Endothelial cell (in vitro differentiated cells): ENCODE measurements around the gene IGF2BP3. TPM values are rescaled to one million over a fixed set of nuclear protein-coding genes. Genes with fewer than 3 reads are reported as not detected.

Experiments used
- DNase-seq: peaks from one replicate; pipeline ENCODE4 v3.0.0; 2021; ENCODE audit warnings: low spot score
- H3K27ac Mint-ChIP-seq: one replicate; pipeline ENCODE4 v1.8.0; 2021; ENCODE audit warnings: mixed read lengths, inconsistent platforms; ENCODE audit not compliant: unreplicated experiment
- H3K27me3 Mint-ChIP-seq: one replicate; pipeline ENCODE4 v1.8.0; 2021; ENCODE audit warnings: mild to moderate bottlenecking, moderate library complexity, mixed read lengths, inconsistent platforms; ENCODE audit not compliant: unreplicated experiment
- H3K36me3 Mint-ChIP-seq: one replicate; pipeline ENCODE4 v1.8.0; 2021; ENCODE audit warnings: mild to moderate bottlenecking, low read depth, mixed read lengths, inconsistent platforms; ENCODE audit not compliant: unreplicated experiment
- H3K4me1 Mint-ChIP-seq: one replicate; pipeline ENCODE4 v1.8.0; 2021; ENCODE audit warnings: mild to moderate bottlenecking, mixed read lengths, inconsistent platforms; ENCODE audit not compliant: unreplicated experiment
- H3K4me3 Mint-ChIP-seq: one replicate; pipeline ENCODE4 v1.8.0; 2021; ENCODE audit warnings: mild to moderate bottlenecking, mixed read lengths, inconsistent platforms; ENCODE audit not compliant: unreplicated experiment
- H3K9me3 Mint-ChIP-seq: one replicate; pipeline ENCODE4 v1.8.0; 2021; ENCODE audit warnings: mixed read lengths, inconsistent platforms; ENCODE audit not compliant: unreplicated experiment
- CTCF ChIP-seq: fragments of 200-600 bp; sonication (generic); IDR thresholded peaks from one replicate; pipeline ENCODE4 v1.5.0; 2021; ENCODE audit warnings: antibody characterized with exemption; ENCODE audit not compliant: unreplicated experiment
- total RNA-seq: library from RNA; stranded (reverse); fragmentation: NEBNext Ultra II Directional; extraction: Animal tissue kit (Norgen Biotek cat#: 25700); gene quantifications from one replicate; pipeline ENCODE4 v1.2.1, GENCODE V29; 2021; ENCODE audit not compliant: unreplicated experiment

The IGF2BP3 gene
- total RNA-seq, 1 donor from 2014 or later: 92.8 TPM

GRCh38 chr7:23373151-23374004 lies 96.9 kb downstream of the IGF2BP3 start:
- peaks cover 9% of the 10 kb centered on the region for H3K4me1 Mint-ChIP-seq
- H3K36me3 Mint-ChIP-seq: peaks cover 6% of the 10 kb centered on the region
- peaks cover 4% of the 10 kb centered on the region for H3K27me3 Mint-ChIP-seq
- H3K9me3 Mint-ChIP-seq: no peaks in the 10 kb centered on the region
- H3K4me3 Mint-ChIP-seq: no peak overlapping the region
- no peak overlapping the region for H3K27ac Mint-ChIP-seq
- DNase-seq: no peak
- TF ChIP-seq CTCF: no peak

- Mint-ChIP-seq H3K27ac (no peak overlapping the region), H3K4me3 (no peak overlapping the region), H3K36me3 (peaks cover 6% of the 10 kb centered on the region), H3K27me3 (peaks cover 4% of the 10 kb centered on the region), H3K4me1 (peaks cover 9% of the 10 kb centered on the region), H3K9me3 (no peaks in the 10 kb centered on the region)
- no peak for DNase-seq
- TF ChIP-seq CTCF: no peak
These were observed 97.7 kb downstream of the IGF2BP3 start for GRCh38 chr7:23372611-23373010.

- no peak overlapping the region for H3K4me3 Mint-ChIP-seq
- H3K9me3 Mint-ChIP-seq: no peaks in the 10 kb centered on the region
- no peak for TF ChIP-seq CTCF
- peaks cover 6% of the 10 kb centered on the region for H3K36me3 Mint-ChIP-seq
- H3K27ac Mint-ChIP-seq: no peak overlapping the region
- peaks cover 9% of the 10 kb centered on the region for H3K4me1 Mint-ChIP-seq
- H3K27me3 Mint-ChIP-seq: peaks cover 5% of the 10 kb centered on the region
- DNase-seq: no peak
These were observed 98.6 kb downstream of the IGF2BP3 start for GRCh38 chr7:23371654-23372053.

GRCh38 chr7:23369695-23370404 lies 100.4 kb downstream of the IGF2BP3 start:
- no peak for DNase-seq
- Mint-ChIP-seq H3K4me3 (no peak overlapping the region), H3K9me3 (no peaks in the 10 kb centered on the region), H3K27me3 (peaks cover 5% of the 10 kb centered on the region), H3K27ac (no peak overlapping the region), H3K36me3 (peaks cover 6% of the 10 kb centered on the region), H3K4me1 (peaks cover 9% of the 10 kb centered on the region)
- TF ChIP-seq CTCF: no peak

GRCh38 chr7:23369100-23369499 lies 101.2 kb downstream of the IGF2BP3 start:
- no peak for TF ChIP-seq CTCF
- Mint-ChIP-seq H3K36me3 (peaks cover 6% of the 10 kb centered on the region), H3K4me1 (peaks cover 9% of the 10 kb centered on the region), H3K27me3 (peaks cover 5% of the 10 kb centered on the region), H3K9me3 (no peaks in the 10 kb centered on the region), H3K27ac (no peak overlapping the region), H3K4me3 (no peak overlapping the region)
- no peak for DNase-seq
